GM15510 (cell line): Measurements from ENCODE around the gene FAM131C.

Experiments
- POLR2A ChIP-seq: IDR thresholded peaks from 3 replicates; pipeline ENCODE4 v1.6.1; 2011; ENCODE audit warnings: borderline replicate concordance; ENCODE audit not compliant: insufficient read length; ENCODE audit errors: extremely low read depth

The FAM131C gene

GRCh38 chr1:16029288-16029687 is 44.2 kb downstream of the FAM131C start:
- no peak for TF ChIP-seq POLR2A

- no peak for TF ChIP-seq POLR2A
These were observed 45.0 kb downstream of the FAM131C start for GRCh38 chr1:16028237-16029002.

- TF ChIP-seq POLR2A: no peak
These were observed 46.5 kb downstream of the FAM131C start for GRCh38 chr1:16026723-16027484.

GRCh38 chr1:16023050-16023653 is 50.3 kb downstream of the FAM131C start:
- no peak for TF ChIP-seq POLR2A

GRCh38 chr1:16022393-16022792 is 51.1 kb downstream of the FAM131C start:
- no peak for TF ChIP-seq POLR2A

- no peak for TF ChIP-seq POLR2A
These were observed 51.8 kb downstream of the FAM131C start, which contains the start of gene CLCNKA for GRCh38 chr1:16021681-16022080. Gene CLCNKA, plus strand, starts transcription at chr1:16022036. Its CDS starts 584 bp downstream, at chr1:16022620.

- TF ChIP-seq POLR2A: no peak
These were observed 53.1 kb downstream of the FAM131C start for GRCh38 chr1:16020325-16020724.

GRCh38 chr1:16019644-16020277 is 53.7 kb downstream of the FAM131C start:
- TF ChIP-seq POLR2A: no peak

- TF ChIP-seq POLR2A: no peak
These were observed 54.5 kb downstream of the FAM131C start for GRCh38 chr1:16018749-16019643.

GRCh38 chr1:16018308-16018707 is 55.1 kb downstream of the FAM131C start:
- TF ChIP-seq POLR2A: no peak

GRCh38 chr1:16017461-16018303 is 55.8 kb downstream of the FAM131C start, which contains the start of gene HSPB7:
Gene HSPB7, minus strand, starts transcription at chr1:16018043. Its CDS starts 80 bp downstream, at chr1:16017963.
- TF ChIP-seq POLR2A: no peak

GRCh38 chr1:16017076-16017460 is 56.4 kb downstream of the FAM131C start:
- TF ChIP-seq POLR2A: no peak

- no peak for TF ChIP-seq POLR2A
These were observed 57.2 kb downstream of the FAM131C start for GRCh38 chr1:16015960-16016901.

- TF ChIP-seq POLR2A: no peak
These were observed 58.0 kb downstream of the FAM131C start for GRCh38 chr1:16015491-16015890.
